Measurements from ENCODE around the gene DPYSL3.
"Not testable (repeated sequence)": the region's sequence is repeated elsewhere in the genome, so short reads cannot be mapped to it uniquely, and the experiment has no call there.

The DPYSL3 gene

GRCh38 chr5:147372191-147372590 lies 137.7 kb downstream of the DPYSL3 start:
- no peak overlapping the region for H3K4me3 ChIP-seq (ENCODE audit: low read length)
- TF ChIP-seq CTCF (conservative IDR thresholded peaks at IDR 0.05; ENCODE audit: low read depth, low read length), result no peak
- no peak for DNase-seq (ENCODE audit: low read depth)

- DNase-seq (ENCODE audit: low read depth), result no peak
- no peak for TF ChIP-seq CTCF (conservative IDR thresholded peaks at IDR 0.05; ENCODE audit: low read depth, low read length)
- H3K4me3 ChIP-seq (ENCODE audit: low read length), result no peak overlapping the region
Measured at GRCh38 chr5:147371290-147371689, 138.6 kb downstream of the DPYSL3 start.

- DNase-seq (ENCODE audit: low read depth), result no peak
- no peak overlapping the region for H3K4me3 ChIP-seq (ENCODE audit: low read length)
- TF ChIP-seq CTCF (conservative IDR thresholded peaks at IDR 0.05; ENCODE audit: low read depth, low read length), result peak; percentile 65
Measured at GRCh38 chr5:147369742-147370374, 140.0 kb downstream of the DPYSL3 start.

GRCh38 chr5:147367381-147367780 lies 142.5 kb downstream of the DPYSL3 start:
- H3K4me3 ChIP-seq (ENCODE audit: low read length); DNase-seq (ENCODE audit: low read depth): not testable (repeated sequence)

- DNase-seq (ENCODE audit: low read depth), result no peak
- no peak for TF ChIP-seq CTCF (conservative IDR thresholded peaks at IDR 0.05; ENCODE audit: low read depth, low read length)
- H3K4me3 ChIP-seq (ENCODE audit: low read length), result no peak overlapping the region
Measured at GRCh38 chr5:147361441-147362175, 148.3 kb downstream of the DPYSL3 start.

- TF ChIP-seq CTCF (conservative IDR thresholded peaks at IDR 0.05; ENCODE audit: low read depth, low read length), result no peak
- no peak for DNase-seq (ENCODE audit: low read depth)
Measured at GRCh38 chr5:147360816-147361215, 149.1 kb downstream of the DPYSL3 start.

GRCh38 chr5:147359581-147359980 lies 150.3 kb downstream of the DPYSL3 start:
- H3K4me3 ChIP-seq (ENCODE audit: low read length), result no peak overlapping the region
- no peak for DNase-seq (ENCODE audit: low read depth)
- TF ChIP-seq CTCF (conservative IDR thresholded peaks at IDR 0.05; ENCODE audit: low read depth, low read length), result no peak

More at GRCh38 chr5:147360816-147361215, 149.1 kb downstream of the DPYSL3 start:
- H3K4me3 ChIP-seq (ENCODE audit: low read length), result no peak overlapping the region
